ENCODE measurements around the gene ERG. TPM values are rescaled to one million over a fixed set of nuclear protein-coding genes. Genes with fewer than 3 reads are reported as not detected.

ERG gene
- total and polyA plus RNA-seq, 2 experiments from 2014 or later, result 0.14 to 0.44 TPM

- TF ChIP-seq REST (IDR thresholded peaks at IDR 0.05; ENCODE audit: unreplicated experiment), result no peak
- no peak for TF ChIP-seq NANOG (IDR thresholded peaks at IDR 0.05; ENCODE audit: borderline replicate concordance)
- TF ChIP-seq POLR2AphosphoS5 (IDR thresholded peaks at IDR 0.05; ENCODE audit: low read depth), result no peak
- no peak for TF ChIP-seq EZH2 (IDR thresholded peaks at IDR 0.05; ENCODE audit: low read depth, unreplicated experiment)
- TF ChIP-seq ZNF114 (CRISPR knock-in tag; IDR thresholded peaks at IDR 0.05), result no peak
Measured at GRCh38 chr21:38424305-38425019, 73.8 kb downstream of the ERG start (continued).

GRCh38 chr21:38422082-38422481, 76.2 kb downstream of the ERG start:
- H3K9me3 Mint-ChIP-seq, result no peaks in the 10 kb centered on the region; the same call in 2 of the 3 replicates

GRCh38 chr21:38420140-38420539, 78.1 kb downstream of the ERG start:
- no peak overlapping the region for H3K4me2 ChIP-seq
- no peak overlapping the region for H2AFZ ChIP-seq
- Mint-ChIP-seq H3K9me3 (no peaks in the 10 kb centered on the region; the same call in 2 of the 3 replicates), H3K4me1 (peaks cover 2% of the 10 kb centered on the region; the same call in 1 of the 3 replicates), H3K27ac (no peak overlapping the region), H3K36me3 (ENCODE audit: low read depth) (no peaks in the 10 kb centered on the region), H3K27me3 (ENCODE audit: insufficient read depth, low read depth, poor library complexity) (peaks cover 8% of the 10 kb centered on the region), H3K4me3 (no peak overlapping the region)
- no peaks in the 10 kb centered on the region for H3K27me3 ChIP-seq (ENCODE audit: insufficient read depth)
- DNase-seq (ENCODE audit: low spot score) (no peak), ATAC-seq (no peak)
- H3K4me1 ChIP-seq (ENCODE audit: insufficient read depth), result no peaks in the 10 kb centered on the region
- no peaks in the 10 kb centered on the region for H3K36me3 ChIP-seq (ENCODE audit: insufficient read depth)
- no peaks in the 10 kb centered on the region for H3K9me2 ChIP-seq (ENCODE audit: insufficient read depth)
- TF ChIP-seq ZNF114 (CRISPR knock-in tag; IDR thresholded peaks at IDR 0.05) (no peak), POLR2AphosphoS5 (IDR thresholded peaks at IDR 0.05; ENCODE audit: low read depth) (no peak), ETS1 (IDR thresholded peaks at IDR 0.05) (no peak), STAT1 (IDR thresholded peaks at IDR 0.05; ENCODE audit: unreplicated experiment) (no peak), EZH2phosphoT487 (IDR thresholded peaks at IDR 0.05; ENCODE audit: unreplicated experiment) (no peak), JUNB (IDR thresholded peaks at IDR 0.05; ENCODE audit: unreplicated experiment) (no peak), CTCF (conservative IDR thresholded peaks at IDR 0.05; ENCODE audit: low read depth in 2 of 2) (no peak)
- H3K79me2 ChIP-seq (replicated peaks; ENCODE audit: insufficient read depth), result no peaks in the 10 kb centered on the region
- no peaks in the 10 kb centered on the region for H3F3A ChIP-seq (replicated peaks; ENCODE audit: low read depth)
- no peak overlapping the region for H3K27ac ChIP-seq (ENCODE audit: low read depth)
- no peak overlapping the region for H3K4me3 ChIP-seq
- no peaks in the 10 kb centered on the region for H4K20me1 ChIP-seq (replicated peaks; ENCODE audit: insufficient read depth)

More at GRCh38 chr21:38422082-38422481, 76.2 kb downstream of the ERG start:
- no peak overlapping the region for H3K27ac ChIP-seq (ENCODE audit: low read depth)
- H4K20me1 ChIP-seq (replicated peaks; ENCODE audit: insufficient read depth), result no peaks in the 10 kb centered on the region
- H3K4me3 ChIP-seq, result no peak overlapping the region
- no peaks in the 10 kb centered on the region for H3K27me3 ChIP-seq (ENCODE audit: insufficient read depth)
- no peak overlapping the region for H3K4me2 ChIP-seq
- DNase-seq (ENCODE audit: low spot score) (no peak), ATAC-seq (no peak)
- Mint-ChIP-seq H3K4me3 (no peak overlapping the region), H3K4me1 (no peaks in the 10 kb centered on the region), H3K27ac (no peak overlapping the region), H3K36me3 (ENCODE audit: low read depth) (no peaks in the 10 kb centered on the region), H3K27me3 (ENCODE audit: insufficient read depth, low read depth, poor library complexity) (peaks cover 10% of the 10 kb centered on the region)
- H3K36me3 ChIP-seq (ENCODE audit: insufficient read depth), result no peaks in the 10 kb centered on the region
- no peak overlapping the region for H2AFZ ChIP-seq
- TF ChIP-seq NANOG (IDR thresholded peaks at IDR 0.05; ENCODE audit: borderline replicate concordance) (no peak), POLR2AphosphoS5 (IDR thresholded peaks at IDR 0.05; ENCODE audit: low read depth) (no peak), ZNF331 (CRISPR knock-in tag; IDR thresholded peaks at IDR 0.05; ENCODE audit: low read depth) (no peak)
- H3F3A ChIP-seq (replicated peaks; ENCODE audit: low read depth), result no peaks in the 10 kb centered on the region
- no peaks in the 10 kb centered on the region for H3K4me1 ChIP-seq (ENCODE audit: insufficient read depth)
- H3K9me2 ChIP-seq (ENCODE audit: insufficient read depth), result no peaks in the 10 kb centered on the region
- no peaks in the 10 kb centered on the region for H3K79me2 ChIP-seq (replicated peaks; ENCODE audit: insufficient read depth)
